HG03108 (cell line): Measurements from ENCODE around the gene CCNT1.
"Not testable (repeated sequence)": the region's sequence is repeated elsewhere in the genome, so short reads cannot be mapped to it uniquely, and the experiment has no call there.

ENCODE experiments used
- ATAC-seq: cut with Tn5 transposase; IDR thresholded peaks from one replicate; pipeline ENCODE4 v1.9.1; 2021; ENCODE audit warnings: moderate library complexity; ENCODE audit not compliant: unreplicated experiment

CCNT1 gene

DNA sequence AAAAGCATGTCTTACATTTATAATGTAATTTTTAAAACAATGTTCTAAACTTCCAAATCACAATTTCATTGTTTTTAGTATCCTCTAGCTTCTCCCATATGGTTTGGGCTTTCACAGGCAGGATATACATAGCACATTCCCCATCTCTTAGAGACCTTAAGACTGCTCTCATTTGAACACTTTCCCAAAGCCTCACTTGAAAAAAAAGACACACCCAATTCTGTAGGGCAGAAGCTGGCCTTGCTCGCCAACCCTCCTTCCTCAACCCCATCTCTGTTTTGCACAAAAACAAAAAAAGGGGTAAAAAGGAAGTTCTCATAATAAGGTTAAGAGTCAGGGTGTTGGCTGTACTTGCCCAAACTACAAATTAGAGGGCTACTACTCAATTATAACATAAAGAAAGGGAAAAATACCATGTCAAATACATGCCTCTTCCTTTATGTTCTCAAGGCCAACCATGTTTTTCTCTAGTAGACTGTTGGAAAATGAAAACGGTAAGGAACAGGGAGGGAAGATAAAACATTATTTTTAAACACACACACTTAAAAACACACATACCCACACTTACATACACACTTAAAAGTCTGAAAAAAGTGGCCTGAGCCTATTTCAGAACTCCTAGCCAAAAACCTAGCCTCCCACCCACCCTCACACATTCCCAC is 24.6 kb downstream of the CCNT1 start:
- ATAC-seq: no peak

DNA sequence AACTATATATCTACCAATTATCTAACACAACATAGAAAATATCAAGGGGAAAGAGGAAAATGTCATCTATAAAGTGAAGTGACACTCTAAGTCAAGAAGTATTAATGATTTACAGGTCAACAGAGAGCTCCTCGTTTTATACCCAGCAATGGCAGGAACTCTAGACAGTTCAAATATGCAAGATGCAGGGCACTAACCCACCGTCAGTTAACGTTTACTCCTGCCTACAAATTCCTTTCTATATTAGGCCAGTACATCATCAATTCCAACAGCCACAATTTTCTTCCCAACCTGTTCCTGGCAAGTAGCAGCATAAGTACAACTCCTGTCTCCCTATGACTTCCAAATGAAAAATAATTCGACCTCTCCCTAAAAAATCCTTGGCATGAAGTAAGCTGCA is 25.5 kb downstream of the CCNT1 start:
- no peak for ATAC-seq

DNA sequence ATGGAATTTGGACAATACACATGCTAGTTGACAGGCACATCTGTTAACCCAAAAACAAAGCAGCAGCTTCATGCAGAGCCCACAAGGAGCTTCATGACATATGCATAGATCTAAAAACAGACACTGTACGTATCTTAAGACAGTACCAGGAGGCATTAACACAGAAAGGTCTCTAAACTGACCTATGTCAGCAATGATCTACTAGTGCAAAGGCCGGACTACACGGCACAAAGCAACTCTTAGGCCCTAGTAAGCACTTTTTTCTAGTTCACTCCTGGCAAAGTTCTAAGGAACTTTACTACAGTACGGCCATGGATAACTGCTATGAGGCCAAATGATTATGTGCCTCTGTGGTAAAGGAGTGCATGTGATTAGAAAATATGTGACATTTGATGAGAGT is 26.1 kb downstream of the CCNT1 start:
- no peak for ATAC-seq

DNA sequence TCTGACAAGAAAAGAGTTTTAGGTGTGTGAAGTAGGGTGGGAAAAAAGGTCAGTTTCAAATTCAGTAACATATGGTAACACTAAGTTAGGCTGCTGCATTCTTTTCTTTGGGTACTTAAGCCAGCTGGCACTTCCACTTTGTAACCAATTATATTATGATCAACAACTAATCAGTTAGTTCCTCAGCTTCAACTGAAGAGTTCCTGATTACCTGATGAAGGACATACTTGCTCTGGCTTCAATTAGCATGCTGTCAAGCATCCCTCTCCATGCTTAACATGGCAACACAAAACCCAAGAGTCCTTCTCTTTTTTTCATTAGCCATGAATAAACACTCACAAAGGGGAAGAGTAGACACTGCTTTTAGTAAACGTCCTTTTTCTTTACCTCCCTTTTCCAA is 27.7 kb downstream of the CCNT1 start:
- ATAC-seq: no peak

DNA sequence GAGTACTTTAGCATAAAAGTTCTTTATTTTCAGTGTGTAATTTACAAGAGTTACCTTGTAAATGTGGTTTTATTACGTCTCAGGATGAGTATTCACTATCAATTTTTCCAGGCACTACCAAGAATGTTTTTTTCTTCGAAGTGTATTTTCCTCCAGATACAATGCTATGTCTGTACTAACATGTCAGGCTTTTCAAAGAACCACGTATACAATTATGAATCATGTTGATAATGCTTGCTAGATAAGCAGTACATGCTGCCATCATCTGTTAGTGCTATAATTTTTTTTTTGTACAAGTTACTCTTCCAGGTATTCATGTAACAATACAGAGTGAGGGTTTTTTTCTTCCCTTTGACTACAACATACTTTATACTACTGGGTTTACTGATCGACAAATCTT is 28.9 kb downstream of the CCNT1 start:
- ATAC-seq: no peak

DNA sequence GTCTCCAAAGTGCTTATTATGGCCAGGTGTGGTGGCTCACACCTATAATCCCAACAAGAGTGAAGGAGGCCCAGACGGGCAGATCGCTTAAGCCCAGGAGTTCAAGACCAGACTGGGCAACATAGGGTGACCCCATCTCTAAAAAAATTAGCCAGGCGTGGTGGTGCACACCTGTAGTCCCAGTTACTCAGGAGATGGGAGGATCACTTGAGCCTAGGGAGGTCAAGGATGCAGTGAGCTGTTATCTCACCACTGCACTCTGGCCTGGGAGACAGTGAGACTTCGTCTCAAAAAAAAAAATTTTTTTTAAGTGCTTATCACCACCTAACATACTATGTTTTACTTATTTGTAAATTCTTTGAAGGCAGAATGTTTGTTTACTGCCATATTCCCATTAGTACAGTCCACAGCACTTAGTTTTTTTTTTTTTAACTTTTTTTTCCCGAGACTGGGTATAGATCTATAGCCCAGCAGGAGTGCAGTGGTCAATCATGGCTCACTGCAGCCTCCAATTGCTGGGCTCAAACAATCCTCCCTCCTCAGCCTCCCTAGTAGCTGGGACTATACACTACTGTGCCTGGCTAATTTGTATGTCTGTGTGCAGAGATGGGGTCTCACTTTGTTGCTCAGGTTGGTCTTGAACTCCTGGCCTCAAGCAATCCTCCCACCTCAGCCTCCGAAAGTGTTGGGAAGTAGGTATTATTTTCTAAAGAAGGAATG is 29.7 kb downstream of the CCNT1 start:
- no peak for ATAC-seq

DNA sequence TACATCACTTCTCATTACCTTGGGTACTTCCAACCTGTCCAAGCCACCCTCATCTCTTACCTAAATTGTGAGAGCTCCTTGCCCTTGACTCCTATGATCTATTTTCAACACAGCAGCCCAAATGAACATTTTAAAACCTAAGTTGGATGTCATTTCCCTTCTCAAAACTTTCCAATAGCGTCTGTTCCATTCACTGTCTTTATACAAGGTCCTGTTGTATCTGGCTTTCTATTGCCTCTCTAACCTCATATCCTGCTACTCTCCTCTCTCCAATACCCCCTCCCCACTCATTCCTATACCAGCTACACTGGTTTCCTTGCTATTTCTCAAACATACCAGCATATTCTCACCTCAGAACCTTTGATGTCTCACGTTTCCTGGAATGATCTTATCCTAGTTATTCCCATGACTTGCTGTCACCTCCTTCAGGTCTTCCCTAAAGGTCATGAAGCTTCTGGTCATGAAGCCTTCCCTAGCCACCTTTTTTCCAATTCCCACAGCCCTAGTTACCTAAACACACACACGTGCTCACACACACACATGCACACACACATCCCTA is 30.4 kb downstream of the CCNT1 start:
- no peak for ATAC-seq

DNA sequence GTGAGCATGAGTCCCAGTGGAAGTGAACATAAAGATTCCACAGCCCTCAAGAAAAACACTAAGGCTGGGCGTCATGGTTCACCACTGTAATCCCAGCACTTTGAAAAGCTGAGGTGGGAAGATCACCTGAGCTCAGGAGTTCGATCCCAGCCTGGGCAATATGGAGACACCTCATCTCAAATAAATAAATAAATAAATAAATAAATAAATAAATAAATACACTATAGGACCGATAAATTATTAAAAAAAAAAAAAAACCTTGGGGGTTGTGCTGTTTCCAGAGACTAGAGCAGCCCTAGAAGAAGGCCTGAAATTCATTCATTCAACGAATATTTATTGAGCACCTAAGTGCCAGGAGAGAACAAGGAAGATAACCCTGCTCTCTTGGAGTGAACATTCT is 33.0 kb downstream of the CCNT1 start:
- no peak for ATAC-seq

DNA sequence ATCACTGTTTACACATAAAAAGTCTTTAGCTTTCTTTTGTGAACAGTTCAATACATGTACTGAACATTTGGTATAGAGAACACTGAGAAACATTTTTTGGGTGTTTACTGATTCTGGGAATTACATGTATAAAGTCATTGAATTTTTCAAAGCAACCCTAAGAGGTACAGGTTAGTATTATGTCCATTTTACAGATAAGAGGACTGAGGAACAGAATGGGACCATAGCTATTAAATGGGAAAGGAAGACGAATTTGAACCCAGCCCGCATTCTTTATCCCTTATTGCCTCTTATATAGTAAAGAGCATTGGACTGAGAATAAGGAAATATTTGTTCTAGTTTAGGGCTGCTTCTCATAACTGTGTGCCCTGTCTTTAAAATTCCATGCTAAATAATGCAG is 33.6 kb downstream of the CCNT1 start:
- no peak for ATAC-seq

DNA sequence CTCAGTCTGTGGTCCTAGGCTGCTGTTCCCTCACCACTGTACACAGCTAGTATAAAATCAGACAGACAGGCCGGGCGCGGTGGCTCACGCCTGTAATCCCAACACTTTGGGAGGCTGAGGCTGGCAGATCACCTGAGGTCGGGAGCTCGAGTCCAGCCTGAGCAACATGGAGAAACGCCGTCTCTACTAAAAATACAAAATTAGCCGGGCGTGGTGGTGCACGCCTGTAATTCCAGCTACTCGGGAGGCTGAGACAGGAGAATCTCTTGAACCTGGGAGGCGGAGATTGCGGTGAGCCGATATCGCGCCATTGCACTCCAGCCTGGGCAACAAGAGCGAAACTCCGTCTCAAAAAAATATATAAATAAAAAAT is 34.0 kb downstream of the CCNT1 start:
- not testable (repeated sequence) for ATAC-seq

DNA sequence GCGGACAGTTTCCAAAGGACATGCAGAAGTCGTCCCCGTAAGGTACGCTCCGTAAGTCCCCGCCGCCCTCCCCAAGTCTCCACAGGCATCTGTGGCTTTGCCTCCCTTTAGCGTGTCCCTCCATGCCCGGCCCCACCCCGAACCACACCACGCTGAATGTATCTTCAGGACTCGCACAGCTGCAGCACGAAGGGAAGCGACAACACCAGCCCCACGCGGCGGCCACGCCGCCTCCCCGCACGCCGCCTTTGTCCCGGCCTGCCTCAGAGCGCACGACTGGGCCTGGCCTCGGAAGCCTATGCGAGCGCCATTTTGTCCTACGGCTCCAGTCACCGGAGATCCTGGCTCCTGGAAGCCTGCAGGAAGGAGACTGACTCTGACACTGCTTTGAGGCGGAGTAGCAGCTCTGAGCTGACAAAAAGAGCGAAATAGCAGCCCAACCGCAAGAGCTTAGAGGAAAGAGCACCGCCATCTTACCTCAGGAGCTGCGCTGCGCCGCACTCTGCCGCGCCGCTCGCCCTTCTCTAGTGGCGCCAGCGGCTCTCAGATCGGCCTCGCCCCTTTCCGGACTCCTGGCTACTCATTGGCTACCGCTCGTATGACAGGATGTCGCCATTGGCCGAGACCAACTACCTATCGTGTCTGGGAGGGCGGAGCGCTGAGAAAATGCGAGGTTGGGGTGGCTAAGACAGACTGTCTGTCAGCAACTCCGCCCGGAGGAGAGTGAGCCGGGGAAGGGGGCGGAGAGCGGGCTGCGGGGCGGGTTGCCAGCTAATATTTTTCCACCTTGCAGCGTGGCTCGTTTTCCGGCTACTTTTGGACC is 34.6 kb downstream of the CCNT1 start, which contains the start of gene KANSL2:
Gene KANSL2, minus strand, starts transcription at position 529 of the 823 bp plus-strand sequence. CDS start 606 bp downstream, outside the sequence.
- ATAC-seq: peak; percentile 99

DNA sequence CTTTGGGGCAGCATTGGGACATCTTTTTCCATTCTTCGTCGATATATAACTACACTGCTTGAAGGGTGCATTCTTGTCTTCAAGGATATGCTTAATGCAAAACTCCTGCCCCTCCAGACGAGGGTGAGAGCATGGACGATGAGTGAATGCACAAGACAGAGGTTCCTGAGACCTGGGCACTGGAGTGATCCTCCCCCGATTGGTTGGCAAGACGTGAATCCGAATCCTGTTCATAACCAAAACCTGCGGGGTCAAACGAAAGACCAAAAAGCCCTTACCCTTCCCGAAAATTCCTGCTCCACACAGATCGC is 35.2 kb downstream of the CCNT1 start:
- ATAC-seq: no peak

DNA sequence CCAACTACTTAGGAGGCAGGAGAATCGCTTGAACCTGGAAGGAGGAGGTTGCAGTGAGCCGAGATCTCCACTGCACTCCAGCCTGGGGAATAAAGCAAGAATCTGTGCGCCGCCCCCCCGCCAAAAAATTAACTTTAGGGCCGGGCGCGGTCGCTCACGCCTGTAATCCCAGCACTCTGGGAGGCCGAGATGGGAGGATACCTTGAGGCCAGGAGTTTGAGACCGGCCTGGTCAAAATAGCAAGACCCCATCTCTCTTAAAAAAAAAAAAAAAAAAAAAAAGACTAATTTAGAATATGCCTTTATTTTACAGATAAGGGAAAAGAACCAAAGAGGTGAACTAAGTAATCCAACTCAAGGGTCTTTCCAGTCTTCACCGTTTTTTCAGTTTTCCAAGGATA is 35.6 kb downstream of the CCNT1 start:
- ATAC-seq: no peak

DNA sequence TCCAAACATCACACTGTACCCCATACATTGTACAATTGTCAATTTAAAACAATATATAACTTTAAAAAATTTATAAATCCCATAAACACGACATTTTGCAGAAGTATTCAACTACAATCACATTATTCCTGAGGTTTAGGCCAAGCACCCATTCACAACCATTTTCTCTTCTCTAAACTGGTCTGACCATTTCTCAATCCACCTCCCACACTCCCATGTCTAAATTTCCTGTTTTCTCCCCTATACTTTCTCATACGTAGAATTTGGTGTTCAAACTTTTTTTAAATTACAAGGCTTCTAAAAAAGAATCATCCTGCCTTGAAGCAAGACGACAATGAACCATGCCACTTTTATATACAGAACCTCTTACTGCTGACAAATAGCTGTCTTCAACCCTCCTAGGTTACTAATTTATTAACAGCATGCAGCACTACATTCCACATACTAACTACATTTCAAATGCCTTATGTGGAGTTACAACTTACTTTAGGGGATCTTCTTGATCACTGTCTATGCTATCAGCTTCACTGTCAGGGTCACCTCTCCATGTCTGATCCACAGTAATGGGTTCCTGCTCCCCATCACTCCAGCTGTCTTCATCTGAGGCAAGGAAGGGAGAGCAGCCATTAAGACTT is 37.8 kb downstream of the CCNT1 start:
- no peak for ATAC-seq

DNA sequence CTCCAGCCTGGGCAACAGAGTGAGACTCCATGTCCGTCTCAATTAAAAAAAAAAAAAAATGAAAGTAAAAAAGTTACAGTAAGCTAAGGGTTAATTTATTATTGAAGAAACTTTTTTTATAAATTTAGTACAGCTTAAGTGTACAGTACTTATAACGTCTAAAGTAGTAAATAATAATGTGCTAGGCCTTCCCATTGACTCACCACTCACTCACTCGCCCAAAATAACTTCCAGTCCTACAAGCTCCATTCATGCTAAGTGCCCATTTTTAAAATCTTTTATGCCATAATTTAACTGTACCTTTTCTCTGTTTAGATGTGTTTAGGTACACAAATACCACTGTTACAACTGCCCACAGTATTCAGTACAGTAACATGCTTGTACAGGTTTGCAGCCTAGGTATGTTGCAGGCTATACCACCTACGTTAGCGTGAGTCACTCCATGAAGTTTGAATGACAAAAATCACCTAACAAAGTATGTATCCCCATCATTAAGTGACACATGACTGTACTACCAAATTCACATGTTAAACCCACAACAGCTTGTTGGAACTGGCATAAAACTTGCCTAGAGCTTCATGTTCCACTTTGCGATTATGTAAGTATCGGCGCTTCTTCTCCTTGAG is 45.2 kb downstream of the CCNT1 start:
- ATAC-seq: no peak

DNA sequence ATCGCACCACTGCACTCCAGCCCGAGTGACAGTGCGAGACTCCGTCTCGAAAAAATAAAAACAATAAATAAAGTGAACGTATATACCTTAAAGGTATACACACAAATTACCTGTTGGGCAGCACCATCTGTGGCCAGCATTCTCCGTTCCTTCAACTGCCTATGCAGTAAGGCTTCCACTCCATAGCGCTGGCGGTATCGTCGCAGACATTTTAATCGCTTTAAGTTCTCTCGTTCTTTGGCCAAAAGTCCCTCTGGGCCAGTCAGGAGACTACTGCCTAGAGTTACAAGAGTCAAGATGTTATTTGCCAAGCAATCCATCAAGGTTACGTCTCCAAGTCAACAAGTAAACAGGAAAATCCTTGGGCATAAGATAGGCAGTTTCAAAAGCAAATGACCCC is 47.5 kb downstream of the CCNT1 start:
- no peak for ATAC-seq

DNA sequence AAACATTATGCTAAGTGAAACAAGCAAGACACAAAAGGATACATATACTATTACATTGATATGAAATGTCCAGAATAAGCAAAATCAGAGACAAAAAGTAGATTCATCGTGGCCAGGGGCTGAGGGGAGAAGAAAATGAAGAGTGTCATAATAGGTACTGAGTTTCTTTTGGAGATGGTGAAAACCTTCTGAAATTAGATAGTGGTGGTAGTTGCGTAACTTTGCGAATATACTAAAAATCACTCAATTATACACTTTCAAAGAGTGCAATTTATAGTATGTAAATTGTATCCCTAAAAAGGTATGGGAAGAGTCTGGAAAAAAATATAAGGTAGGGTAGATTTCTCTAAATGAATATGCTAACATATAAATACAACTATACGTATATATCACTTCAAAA is 56.6 kb downstream of the CCNT1 start:
- no peak for ATAC-seq

DNA sequence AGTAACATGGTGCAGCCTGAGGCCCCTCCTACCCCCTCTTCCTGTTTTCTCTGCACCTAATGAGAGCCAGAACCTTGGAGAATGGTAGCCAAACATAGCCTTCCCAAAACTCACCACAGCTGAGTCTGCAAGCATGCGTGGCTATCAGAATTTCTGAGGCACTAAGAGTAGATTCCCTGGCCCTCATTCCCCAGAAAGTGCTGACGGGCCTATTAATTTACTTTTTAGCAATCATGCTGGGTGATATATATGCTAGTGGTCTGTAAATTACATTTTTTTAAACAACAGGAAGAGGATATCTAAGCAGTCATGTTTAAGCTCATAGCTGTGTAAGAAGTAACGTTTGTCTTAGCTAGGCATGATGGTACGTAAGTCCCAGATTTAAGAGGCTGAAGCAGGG is 64.8 kb downstream of the CCNT1 start:
- ATAC-seq: no peak

DNA sequence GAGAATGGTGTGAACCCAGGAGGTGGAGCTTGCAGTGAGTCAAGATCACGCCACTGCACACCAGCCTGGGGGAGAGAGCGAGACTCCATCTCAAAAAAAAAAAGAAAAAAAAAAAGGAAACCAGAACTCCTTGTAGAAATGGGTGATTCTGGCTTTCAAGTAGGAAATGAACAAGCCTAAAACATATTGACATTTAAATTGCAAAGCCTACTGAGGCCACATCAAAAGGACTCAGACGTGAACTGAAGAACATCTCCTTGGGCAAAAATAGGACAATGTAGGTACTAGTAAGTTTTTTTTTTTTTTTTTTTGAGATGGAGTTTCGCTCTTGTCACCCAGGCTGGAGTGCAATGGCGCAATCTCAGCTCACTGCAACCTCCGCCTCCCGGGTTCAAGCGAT is 71.2 kb downstream of the CCNT1 start:
- ATAC-seq: not testable (repeated sequence)

DNA sequence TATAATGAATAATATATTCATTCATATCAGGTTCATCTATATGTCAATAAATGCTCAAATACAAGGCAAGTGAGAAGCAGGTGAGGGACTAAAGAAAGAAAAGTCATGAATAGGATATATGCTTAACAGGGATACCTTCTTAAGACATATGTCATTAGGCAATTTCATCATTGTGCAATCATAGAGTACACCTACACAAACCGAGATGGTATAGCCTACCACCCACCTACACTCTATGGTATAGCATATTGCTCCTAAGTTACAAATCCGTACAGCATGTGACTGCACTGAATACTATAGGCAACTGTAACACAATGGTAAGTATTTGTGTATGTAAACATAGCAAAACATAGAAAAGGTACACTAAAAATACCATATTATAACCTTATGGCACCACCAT is 73.5 kb downstream of the CCNT1 start:
- no peak for ATAC-seq
